GM10847 (cell line): ENCODE measurements around the gene FBXL16.

Source experiments
- POLR2A ChIP-seq: IDR thresholded peaks from 2 replicates; pipeline ENCODE4 v1.6.1; 2011; ENCODE audit not compliant: insufficient read length; ENCODE audit errors: extremely low read depth

The FBXL16 gene

DNA sequence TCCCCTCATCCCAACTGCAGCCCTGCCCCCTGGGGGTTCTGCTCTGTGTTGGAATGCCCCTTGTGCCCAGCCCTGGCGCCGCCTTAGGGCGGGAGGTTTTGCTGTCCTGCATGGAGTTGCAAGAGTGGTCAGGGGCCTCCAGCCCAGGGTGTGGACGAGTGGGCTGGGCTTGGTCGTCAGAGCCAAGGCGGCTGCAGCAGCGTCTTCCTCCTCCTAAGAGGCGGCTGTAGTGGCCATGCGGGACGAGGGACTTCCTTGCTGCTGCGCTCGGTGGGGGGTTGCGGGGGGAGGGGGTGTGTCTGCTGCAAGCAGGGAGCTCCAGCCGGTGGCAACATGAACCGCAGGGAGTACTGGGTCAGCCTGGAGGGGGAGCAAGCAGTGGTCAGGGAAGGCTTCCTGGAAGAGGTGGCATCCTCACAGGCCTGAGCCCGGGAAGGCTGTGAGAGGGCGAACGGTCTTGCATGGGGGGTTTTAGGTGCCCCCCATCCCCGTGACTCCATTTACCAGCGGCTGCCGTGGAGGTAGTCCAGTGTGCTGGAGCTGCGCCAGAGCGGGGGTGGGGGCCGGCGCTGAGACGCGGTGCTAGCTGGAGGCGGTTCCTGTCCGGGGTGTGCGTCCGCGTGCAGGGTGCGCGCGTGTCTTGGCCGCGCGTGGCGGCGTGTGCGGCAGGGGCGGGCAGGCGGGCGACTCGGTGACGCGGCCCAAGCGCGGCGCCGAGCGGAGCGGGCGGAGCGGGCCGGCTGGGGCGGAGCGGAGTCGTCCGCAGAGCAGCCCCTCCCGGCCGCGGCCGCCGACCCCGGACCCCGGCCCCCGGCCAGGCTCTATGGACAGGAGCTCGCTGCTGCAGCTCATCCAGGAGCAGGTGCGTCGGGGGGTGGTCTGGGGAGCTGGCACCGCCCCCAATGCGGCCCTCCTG lies 30.4 kb downstream of the FBXL16 start, which contains the start of gene RHBDL1:
Gene RHBDL1, plus strand, starts transcription at position 704 of the 916 bp plus-strand sequence. Its CDS starts 120 bp downstream, at position 824.
- TF ChIP-seq POLR2A = no peak

DNA sequence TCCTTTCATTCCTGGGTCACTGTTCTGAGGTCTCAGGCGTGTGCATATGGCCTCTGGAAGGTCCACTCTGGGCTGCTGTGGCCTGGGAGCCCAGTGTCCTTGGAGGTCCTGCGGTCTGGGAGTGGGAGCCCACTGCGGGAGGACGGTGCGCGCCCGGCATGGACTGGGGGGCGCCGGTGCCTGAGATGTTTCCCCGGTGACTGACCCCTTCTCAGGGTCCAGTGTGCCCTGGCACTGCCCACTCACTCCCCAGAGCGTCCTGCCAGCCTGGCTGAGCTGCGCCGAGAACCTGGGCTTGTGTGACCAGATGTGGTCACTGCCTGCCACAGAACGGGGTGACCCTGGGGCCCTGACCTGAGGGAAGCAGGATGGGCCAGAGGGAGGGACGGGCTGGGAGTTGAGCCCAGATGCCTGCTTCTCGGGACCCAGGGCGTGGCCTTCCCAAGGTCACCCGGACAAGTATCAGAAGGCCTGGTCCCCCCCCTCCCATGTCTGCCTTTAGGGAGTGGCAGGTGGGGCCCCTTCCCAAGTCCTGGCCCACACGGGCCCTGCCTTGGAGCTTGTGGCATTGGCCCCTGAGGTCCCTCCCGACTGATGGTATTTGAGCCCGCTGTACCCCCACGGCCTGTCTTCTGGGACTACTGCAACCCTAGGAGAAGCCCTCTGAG lies 31.3 kb downstream of the FBXL16 start:
- no peak for TF ChIP-seq POLR2A

DNA sequence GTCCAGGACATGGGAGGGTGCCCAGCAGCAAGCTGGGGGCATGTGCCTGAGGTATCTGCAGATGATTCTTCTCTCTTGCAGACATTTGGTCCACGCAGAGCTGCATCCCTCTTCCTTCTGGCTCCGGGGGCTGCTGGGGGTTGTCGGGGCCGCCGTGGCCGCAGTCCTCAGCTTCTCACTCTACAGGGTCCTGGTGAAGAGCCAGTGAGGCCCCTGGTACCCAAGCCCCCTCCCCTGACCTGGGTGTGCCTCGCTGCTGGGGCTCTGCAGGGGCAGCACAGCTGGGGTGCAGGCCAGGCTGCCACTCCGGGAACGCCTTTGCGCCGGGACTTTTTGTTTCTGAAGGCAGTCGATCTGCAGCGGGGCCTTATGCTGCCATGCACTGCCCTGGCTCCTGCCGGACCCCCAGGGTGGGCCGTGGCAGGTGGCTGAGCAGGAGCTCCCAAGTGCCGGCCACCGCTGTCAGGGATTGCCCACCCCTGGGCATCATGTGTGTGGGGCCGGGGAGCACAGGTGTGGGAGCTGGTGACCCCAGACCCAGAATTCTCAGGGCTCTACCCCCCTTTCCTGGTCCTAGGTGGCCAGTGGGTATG lies 32.1 kb downstream of the FBXL16 start:
- no peak for TF ChIP-seq POLR2A

DNA sequence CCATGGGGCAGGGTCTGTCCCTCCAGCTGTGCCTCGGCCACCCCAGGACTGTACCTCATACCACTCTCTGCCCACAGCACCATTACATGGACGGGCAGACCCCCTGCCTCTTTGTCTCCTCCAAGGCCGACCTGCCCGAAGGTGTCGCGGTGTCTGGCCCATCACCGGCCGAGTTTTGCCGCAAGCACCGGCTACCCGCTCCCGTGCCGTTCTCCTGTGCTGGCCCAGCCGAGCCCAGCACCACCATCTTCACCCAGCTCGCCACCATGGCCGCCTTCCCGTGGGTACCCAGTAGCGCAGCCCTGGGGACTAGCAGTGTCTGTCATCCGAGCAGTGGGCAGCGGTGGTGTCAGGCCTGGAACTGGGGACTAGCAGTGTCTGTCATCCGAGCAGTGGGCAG lies 32.8 kb downstream of the FBXL16 start:
- TF ChIP-seq POLR2A = no peak

DNA sequence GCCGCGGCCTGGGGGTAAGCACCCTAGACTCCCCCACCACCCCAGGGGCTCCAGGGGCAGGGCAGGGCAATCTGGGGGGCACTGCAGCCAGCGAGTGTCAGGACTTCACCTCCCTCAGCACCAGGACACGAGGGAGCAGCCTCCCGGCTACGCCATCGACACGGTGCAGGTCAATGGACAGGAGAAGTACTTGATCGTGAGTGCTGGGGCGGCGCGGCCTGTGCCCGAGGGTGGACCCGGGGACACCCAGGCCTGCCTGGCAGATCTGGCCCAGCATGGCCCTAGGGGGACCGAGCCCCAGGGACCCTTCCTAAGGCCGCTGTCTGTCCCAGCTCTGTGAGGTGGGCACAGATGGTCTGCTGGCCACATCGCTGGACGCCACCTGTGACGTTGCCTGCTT lies 33.2 kb downstream of the FBXL16 start:
- TF ChIP-seq POLR2A = no peak

DNA sequence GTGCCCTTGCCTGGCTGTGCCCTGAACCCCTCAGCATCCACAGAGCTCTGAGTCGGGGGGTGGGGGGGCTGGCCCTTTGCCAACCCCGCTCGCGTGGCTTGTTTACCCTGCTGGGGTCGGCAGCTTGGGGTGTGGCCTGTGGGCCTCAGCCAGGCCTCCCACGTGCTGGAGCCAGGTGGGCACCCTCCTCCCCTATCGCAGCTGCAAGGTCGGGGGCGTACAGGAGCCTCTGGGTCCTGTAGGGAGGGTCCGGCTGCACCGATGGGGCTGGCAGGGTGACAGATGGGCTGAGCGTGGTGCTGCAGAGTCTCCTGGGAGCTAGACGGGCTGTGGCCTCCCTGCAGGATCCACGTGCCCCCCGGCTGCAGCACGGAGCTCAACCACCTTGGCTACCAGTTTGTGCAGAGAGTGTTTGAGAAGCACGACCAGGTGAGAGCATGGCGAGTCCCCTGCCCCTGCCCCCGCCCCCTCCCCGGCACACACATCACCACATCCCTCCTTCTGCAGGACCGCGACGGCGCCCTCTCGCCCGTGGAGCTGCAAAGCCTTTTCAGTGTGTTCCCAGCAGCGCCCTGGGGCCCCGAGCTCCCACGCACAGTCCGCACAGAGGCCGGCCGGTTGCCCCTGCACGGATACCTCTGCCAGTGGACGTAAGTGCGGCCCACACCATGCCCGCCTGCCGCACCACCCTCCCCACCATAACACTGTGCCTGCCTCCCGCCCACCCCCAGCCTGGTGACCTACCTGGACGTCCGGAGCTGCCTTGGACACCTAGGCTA lies 34.1 kb downstream of the FBXL16 start:
- TF ChIP-seq POLR2A = no peak

DNA sequence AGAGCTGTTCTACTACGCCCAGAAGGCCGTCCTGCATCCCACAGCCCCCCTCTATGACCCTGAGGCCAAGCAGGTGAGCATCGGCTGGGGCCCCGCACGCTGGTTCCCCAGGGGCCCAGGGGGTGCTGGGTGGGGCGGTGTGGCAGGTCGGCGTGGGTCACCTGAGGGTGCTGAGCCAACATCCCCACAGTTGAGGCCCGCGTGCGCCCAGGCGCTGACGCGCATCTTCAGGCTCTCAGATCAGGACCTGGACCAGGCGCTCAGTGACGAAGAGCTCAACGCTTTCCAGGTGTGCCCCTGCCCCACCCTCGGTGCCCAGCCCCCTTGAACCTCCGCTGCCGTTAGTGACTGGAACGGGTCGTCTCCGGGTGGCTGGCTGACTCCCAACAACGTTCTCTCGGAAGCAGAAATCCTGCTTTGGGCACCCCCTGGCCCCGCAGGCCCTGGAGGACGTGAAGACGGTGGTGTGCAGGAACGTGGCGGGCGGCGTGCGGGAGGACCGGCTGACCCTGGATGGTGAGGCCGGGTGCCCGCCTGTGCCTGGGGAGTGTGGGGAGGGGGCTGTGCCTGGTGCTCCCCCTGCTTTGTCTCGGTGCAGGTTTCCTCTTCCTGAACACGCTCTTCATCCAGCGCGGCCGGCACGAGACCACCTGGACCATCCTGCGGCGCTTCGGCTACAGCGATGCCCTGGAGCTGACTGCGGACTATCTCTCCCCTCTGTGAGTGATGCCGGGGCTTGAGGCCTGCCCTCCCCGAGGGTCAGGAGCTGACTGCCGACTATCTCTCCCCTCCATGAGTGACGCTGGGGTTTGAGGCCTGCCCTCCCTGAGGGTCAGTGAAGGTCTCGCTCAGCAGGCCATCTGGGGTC lies 34.9 kb downstream of the FBXL16 start:
- TF ChIP-seq POLR2A = no peak

DNA sequence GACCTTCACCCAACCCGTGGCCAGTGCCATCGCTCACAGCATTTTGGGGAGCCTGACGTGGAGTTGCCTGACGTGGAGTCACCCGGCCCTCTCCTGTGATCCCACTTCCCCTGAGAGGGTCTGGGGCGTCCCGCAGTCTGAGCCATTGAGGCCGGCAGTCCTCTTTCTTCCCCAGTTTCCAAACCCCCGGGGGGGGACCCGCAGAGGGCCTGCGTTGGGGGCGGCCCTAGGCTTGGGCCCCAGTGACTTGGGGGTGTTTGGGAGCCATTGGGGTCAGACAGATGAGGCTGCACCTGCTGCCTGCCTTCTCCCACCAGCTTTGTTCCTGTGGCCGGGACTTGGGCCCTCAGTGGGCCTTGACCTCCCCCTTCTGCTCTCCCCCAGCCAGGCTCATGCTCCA lies 35.9 kb downstream of the FBXL16 start:
- TF ChIP-seq POLR2A = no peak

DNA sequence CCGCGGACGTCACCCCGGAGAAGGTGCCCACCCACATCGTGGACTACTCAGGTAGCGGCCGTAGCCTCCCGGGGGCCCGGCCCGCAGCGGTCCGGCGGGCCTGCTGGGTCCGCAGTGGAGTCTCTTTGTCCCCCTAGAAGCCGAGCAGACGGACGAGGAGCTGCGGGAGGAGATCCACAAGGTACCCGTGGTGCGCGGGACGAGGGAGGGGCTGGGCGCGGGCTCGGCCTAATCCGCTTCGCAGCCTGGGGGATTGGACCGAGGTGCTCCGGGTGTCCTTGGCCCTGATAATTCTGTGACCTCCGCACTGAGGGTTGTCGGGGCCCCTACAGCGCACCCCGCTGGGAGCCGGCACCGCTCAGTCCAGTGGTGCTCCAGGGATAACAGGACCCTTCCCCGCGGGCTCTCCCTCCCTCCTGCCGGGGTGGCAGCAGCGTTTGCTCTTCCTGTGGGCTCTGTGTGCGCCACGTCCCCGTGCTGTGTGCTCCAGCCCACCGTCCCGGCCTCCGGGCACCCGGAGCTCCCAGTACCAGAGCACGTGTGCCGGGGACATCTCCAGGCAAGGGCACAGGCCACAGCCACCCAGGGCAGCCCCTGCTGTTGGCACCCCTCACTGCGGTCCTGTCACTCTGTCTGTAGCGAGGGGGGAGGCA lies 37.0 kb downstream of the FBXL16 start:
- no peak for TF ChIP-seq POLR2A

DNA sequence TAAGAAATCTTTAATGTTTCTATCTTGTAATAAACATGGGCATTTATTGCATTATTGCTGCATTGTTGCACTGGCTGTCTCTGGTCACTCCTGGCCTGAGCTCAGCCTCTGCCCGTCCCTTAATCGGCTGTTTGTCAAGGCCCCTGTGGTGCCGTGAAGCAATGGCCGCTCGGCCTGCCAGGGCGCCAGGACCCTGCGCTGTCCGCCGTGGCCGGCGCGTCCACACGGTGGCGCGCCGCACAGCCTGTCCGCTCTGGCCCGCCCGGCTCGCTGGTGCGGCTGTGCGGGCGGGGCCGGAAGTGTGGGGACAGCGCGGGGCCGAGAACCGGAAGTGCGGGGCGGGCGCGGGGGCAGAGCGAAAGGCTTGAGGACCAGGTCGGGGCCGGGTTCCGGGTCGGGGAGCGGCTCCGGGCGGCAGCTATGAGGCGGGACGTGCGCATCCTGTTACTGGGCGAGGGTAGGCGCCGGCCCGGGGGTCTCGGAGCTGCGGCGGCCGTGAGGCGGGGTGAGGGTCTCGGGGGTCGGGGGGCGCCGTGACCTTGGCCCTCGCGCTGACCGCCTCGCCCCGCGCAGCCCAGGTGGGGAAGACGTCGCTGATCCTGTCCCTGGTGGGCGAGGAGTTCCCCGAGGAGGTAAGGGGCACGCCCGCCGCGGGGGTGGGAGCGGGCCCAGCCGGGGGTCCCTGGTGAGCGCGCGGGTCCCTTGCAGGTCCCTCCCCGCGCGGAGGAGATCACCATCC lies 37.7 kb downstream of the FBXL16 start, which contains the start of gene RHOT2:
Gene RHOT2, plus strand, starts transcription at position 353 of the 739 bp plus-strand sequence. Its CDS starts 68 bp downstream, at position 421.
- peak; percentile 91 for TF ChIP-seq POLR2A

DNA sequence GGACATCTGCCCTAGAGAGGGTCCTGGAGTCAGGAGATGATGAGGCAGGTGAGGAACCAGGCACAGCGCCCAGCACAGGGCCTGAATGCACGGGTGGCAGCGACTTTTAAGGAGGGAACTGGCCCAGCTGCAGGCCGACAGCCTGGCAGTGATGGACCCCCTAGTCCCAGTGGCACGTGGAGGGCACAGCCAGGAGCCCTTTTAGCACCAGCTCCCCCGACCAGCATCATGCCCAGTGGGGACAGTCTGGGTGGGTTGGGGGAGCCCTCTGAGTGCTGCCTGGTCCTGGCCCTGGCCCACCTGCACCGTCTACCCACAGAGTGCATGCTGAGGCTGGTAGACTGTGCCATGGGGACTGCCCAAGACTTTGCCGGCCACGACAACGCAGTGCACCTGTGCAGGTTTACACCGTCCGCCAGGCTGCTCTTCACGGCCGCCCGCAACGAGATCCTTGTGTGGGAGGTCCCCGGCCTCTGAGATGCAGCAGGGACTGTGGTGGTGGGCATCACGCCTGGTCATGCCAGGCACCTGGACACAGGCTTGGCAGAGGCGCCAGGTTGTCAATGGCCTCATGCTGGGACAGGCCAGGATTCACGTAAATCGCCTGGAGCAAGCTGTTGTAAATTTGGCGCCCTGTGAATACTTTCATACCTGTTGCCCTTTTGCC lies 38.4 kb downstream of the FBXL16 start:
- no peak for TF ChIP-seq POLR2A

DNA sequence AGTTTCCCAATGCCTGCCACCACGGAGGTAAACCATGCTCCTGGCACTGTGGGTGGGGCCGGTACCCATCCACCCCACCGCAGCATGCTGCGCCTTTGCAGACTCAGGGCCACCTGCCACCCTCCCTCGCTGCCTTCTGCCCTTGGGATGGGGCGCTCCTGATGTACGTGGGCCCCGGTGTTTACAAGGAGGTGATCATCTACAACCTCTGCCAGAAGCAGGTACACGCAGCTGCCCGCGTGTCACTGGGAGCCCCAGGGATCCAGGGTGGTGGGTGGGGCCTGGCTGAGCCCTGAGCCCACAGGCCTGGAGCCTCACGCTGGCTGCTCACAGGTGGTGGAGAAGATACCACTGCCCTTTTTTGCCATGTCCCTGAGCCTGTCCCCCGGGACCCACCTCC lies 39.0 kb downstream of the FBXL16 start:
- TF ChIP-seq POLR2A = no peak
